SK-N-SH (cell line): ENCODE results near the gene SEL1L2. TPM values are rescaled to one million over a fixed set of nuclear protein-coding genes. Genes with fewer than 3 reads are reported as not detected.

ENCODE experiments used
- CTCF ChIA-PET: fragments of 300-600, 350-600 bp; formaldehyde crosslinking; extraction: SDS; loops from one replicate; lab custom pipeline; 2021; lab: Yijun Ruan, JAX
- POLR2A ChIA-PET: fragments of 350-600 bp; sonication (Branson Sonifier 250); formaldehyde crosslinking; extraction: SDS; loops from one replicate; lab custom pipeline; 2020; ENCODE audit warnings: antibody characterized with exemption, inconsistent platforms; lab: Yijun Ruan, JAX
- DNase-seq: peaks from one replicate; pipeline ENCODE4 v3.0.0; 2012
- H2AFZ ChIP-seq: fragments of 200-600 bp; sonication (generic); 2 replicates; pipeline ENCODE4 v1.8.1; 2016; ENCODE audit warnings: antibody characterized with exemption, mild to moderate bottlenecking, low read depth
- H3F3A ChIP-seq: fragments of 200-600 bp; sonication (generic); replicated peaks from 2 replicates; pipeline ENCODE3; 2016; ENCODE audit warnings: antibody characterized with exemption, mild to moderate bottlenecking; ENCODE audit not compliant: insufficient read depth
- H3K27ac ChIP-seq, 2 experiments: fragments of 200-500 bp in 1 of 2; fragments of 200-600 bp in 1 of 2; sonication (Bioruptor generic) in 1 of 2; sonication (generic), shearing (Covaris generic) in 1 of 2; 2 replicates each; pipeline versions ENCODE4 v1.5.1 to v1.6.1; 2014 to 2016; ENCODE audit warnings: low read depth in 2 of 2, inconsistent platforms in 1 of 2, low read length in 1 of 2, mild to moderate bottlenecking in 1 of 2, mixed read lengths in 1 of 2
- H3K27me3 ChIP-seq: fragments of 200-600 bp; sonication (generic), shearing (Covaris generic); 2 replicates; pipeline ENCODE4 v1.6.1; 2016; ENCODE audit warnings: mixed run types; ENCODE audit not compliant: insufficient read depth
- H3K36me3 ChIP-seq, 2 experiments: fragments of 200-500 bp in 1 of 2; fragments of 200-600 bp in 1 of 2; sonication (Bioruptor generic) in 1 of 2; sonication (generic) in 1 of 2; replicated peaks in 1 of 2; 2 replicates each; pipeline versions ENCODE3 to v1.5.1; 2014 to 2016; ENCODE audit warnings: low read length in 1 of 2, mild to moderate bottlenecking in 1 of 2; ENCODE audit not compliant: insufficient read depth in 2 of 2, control insufficient read depth in 1 of 2
- H3K4me1 ChIP-seq, 2 experiments: fragments of 200-500 bp in 1 of 2; fragments of 200-600 bp in 1 of 2; sonication (Bioruptor generic) in 1 of 2; sonication (generic), shearing (Covaris generic) in 1 of 2; 2 replicates each; pipeline versions ENCODE4 v1.5.1 to v1.6.1; 2014 to 2016; ENCODE audit warnings: low read depth in 1 of 2, low read length in 1 of 2, mixed run types in 1 of 2; ENCODE audit not compliant: insufficient read depth in 2 of 2, control insufficient read depth in 1 of 2
- H3K4me2 ChIP-seq: fragments of 200-600 bp; sonication (generic), shearing (Covaris generic); 2 replicates; pipeline ENCODE4 v1.6.1; 2017; ENCODE audit warnings: mixed run types
- H3K4me3 ChIP-seq, 2 experiments: fragments of 200-500 bp in 1 of 2; fragments of 200-600 bp in 1 of 2; sonication (Bioruptor generic) in 1 of 2; sonication (generic), shearing (Covaris generic) in 1 of 2; 2 replicates each; pipeline versions ENCODE4 v1.5.1 to v1.8.1; 2014 to 2016; ENCODE audit warnings: low read depth in 2 of 2, inconsistent platforms in 1 of 2, low read length in 1 of 2, mild to moderate bottlenecking in 1 of 2, mixed read lengths in 1 of 2, moderate library complexity in 1 of 2
- H3K79me2 ChIP-seq: fragments of 200-600 bp; sonication (generic); 2 replicates; pipeline ENCODE4 v1.8.1; 2017; ENCODE audit warnings: mild to moderate bottlenecking; ENCODE audit not compliant: insufficient read depth
- H3K9ac ChIP-seq: fragments of 200-600 bp; sonication (generic); 2 replicates; pipeline ENCODE4 v1.6.1; 2017; ENCODE audit warnings: mixed run types
- H3K9me2 ChIP-seq: fragments of 200-600 bp; sonication (generic); 2 replicates; pipeline ENCODE4 v1.6.1; 2017; ENCODE audit warnings: mixed run types
- H3K9me3 ChIP-seq: fragments of 200-600 bp; sonication (generic); 2 replicates; pipeline ENCODE4 v1.6.1; 2017; ENCODE audit warnings: mixed run types, mild to moderate bottlenecking, moderate library complexity
- H4K20me1 ChIP-seq: fragments of 200-600 bp; sonication (generic); 2 replicates; pipeline ENCODE4 v1.6.1; 2017; ENCODE audit warnings: mild to moderate bottlenecking, mixed run types; ENCODE audit not compliant: insufficient read depth
- CTCF ChIP-seq: fragments of 200-600 bp; sonication (generic); IDR thresholded peaks from 2 replicates; pipeline ENCODE4 v1.6.1; 2017; ENCODE audit warnings: antibody characterized with exemption, mild to moderate bottlenecking, moderate library complexity
- ELF1 ChIP-seq: IDR thresholded peaks from 2 replicates; pipeline ENCODE4 v1.4.0; 2012
- EP300 ChIP-seq, 2 experiments: IDR thresholded peaks; 2 replicates each; pipeline versions ENCODE4 v1.4.0 to v1.6.1; 2012; ENCODE audit warnings: borderline replicate concordance in 1 of 2, low read depth in 1 of 2, low read length in 1 of 2
- EZH2phosphoT487 ChIP-seq: fragments of 200-600 bp; sonication (generic); IDR thresholded peaks from 2 replicates; pipeline ENCODE4 v1.6.1; 2017; ENCODE audit warnings: low read depth, mixed run types, mild to moderate bottlenecking, antibody characterized with exemption, moderate library complexity, borderline replicate concordance
- FOXJ3 ChIP-seq: sonication (generic); formaldehyde crosslinking; IDR thresholded peaks from 2 replicates; pipeline ENCODE4 v1.5.1; 2020; ENCODE audit warnings: mild to moderate bottlenecking, missing genetic modification reagents
- GABPA ChIP-seq: IDR thresholded peaks from 2 replicates; pipeline ENCODE4 v1.4.0; 2012; ENCODE audit warnings: low read depth, mild to moderate bottlenecking
- IRF3 ChIP-seq: fragments of 150-350 bp; IDR thresholded peaks from 2 replicates; pipeline ENCODE4 v1.6.1; 2016; ENCODE audit warnings: mild to moderate bottlenecking, low read depth, low read length
- MAX ChIP-seq: IDR thresholded peaks from 2 replicates; pipeline ENCODE4 v1.4.0; 2012; ENCODE audit warnings: low read depth
- MEF2A ChIP-seq: IDR thresholded peaks from 2 replicates; pipeline ENCODE4 v1.4.0; 2012; ENCODE audit warnings: low read depth, borderline replicate concordance
- NFIC ChIP-seq: IDR thresholded peaks from 2 replicates; pipeline ENCODE4 v1.4.0; 2012; ENCODE audit warnings: borderline replicate concordance
- NRF1 ChIP-seq: IDR thresholded peaks from 2 replicates; pipeline ENCODE4 v1.6.1; 2012; ENCODE audit warnings: low read depth, mild to moderate bottlenecking, low read length
- PBX3 ChIP-seq: IDR thresholded peaks from 2 replicates; pipeline ENCODE4; 2012
- RCOR1 ChIP-seq: fragments of 150-350 bp; IDR thresholded peaks from 2 replicates; pipeline ENCODE4 v1.6.1; 2017; ENCODE audit warnings: antibody characterized with exemption, low read length
- RFX5 ChIP-seq: IDR thresholded peaks from 2 replicates; pipeline ENCODE4 v1.6.1; 2012; ENCODE audit warnings: mild to moderate bottlenecking, improper control_type of control experiment, low read length
- RXRA ChIP-seq: IDR thresholded peaks from 2 replicates; pipeline ENCODE4 v1.4.0; 2012; ENCODE audit warnings: low read depth, mild to moderate bottlenecking, borderline replicate concordance
- SIN3A ChIP-seq: IDR thresholded peaks from 2 replicates; pipeline ENCODE4 v1.6.1; 2012; ENCODE audit warnings: low read depth, mild to moderate bottlenecking, low read length, moderate library complexity, borderline replicate concordance
- SMC3 ChIP-seq: IDR thresholded peaks from 2 replicates; pipeline ENCODE4 v1.6.1; 2012; ENCODE audit warnings: low read depth, low read length, improper control_type of control experiment
- TEAD4 ChIP-seq: IDR thresholded peaks from 2 replicates; pipeline ENCODE4 v1.4.0; 2012; ENCODE audit warnings: mild to moderate bottlenecking, borderline replicate concordance; ENCODE audit not compliant: insufficient read depth
- YY1 ChIP-seq: IDR thresholded peaks from 2 replicates; pipeline ENCODE4 v1.4.0; 2012; ENCODE audit warnings: low read depth, mild to moderate bottlenecking
- WGBS: methylation state at CpG from one replicate; pipeline ENCODE4 v1.1.6; 2017; ENCODE audit warnings: low lambda C conversion rate; 5-methylcytosine and 5-hydroxymethylcytosine counted together
- polyA plus RNA-seq, 3 experiments: library from polyadenylated mRNA; depleted of rRNA; stranded (reverse); fragments of >200 nt; gene quantifications; 2 replicates each; pipeline ENCODE4 v1.2.3, GENCODE V29; 2012

Gene SEL1L2
- polyA plus RNA-seq, 1 of the 3 experiments (the other 2 are of a cell fraction) = not detected

GRCh38 chr20:13873831-13874230, 116.6 kb downstream of the SEL1L2 start:
- ChIA-PET CTCF (interaction anchor here (1.0 kb wide), 1 partner anchor 10 kb away, joined by 3 read pairs; no protein-coding TSS in a partner anchor), POLR2A (no interaction called here)
- TF ChIP-seq EZH2phosphoT487 (no peak), TEAD4 (no peak), YY1 (no peak), GABPA (no peak), NRF1 (no peak), IRF3 (no peak), CTCF (no peak), ELF1 (no peak), NFIC (no peak), MAX (no peak), SMC3 (no peak), RCOR1 (no peak), RXRA (no peak), EP300 (IDR thresholded peaks at IDR 0.05; ENCODE audit: borderline replicate concordance in 1 of 2, low read depth in 1 of 2, low read length in 1 of 2) (no peak), FOXJ3 (CRISPR knock-in tag) (no peak), MEF2A (no peak), SIN3A (no peak), RFX5 (no peak), PBX3 (no peak)
- no peaks in the 10 kb centered on the region for H3F3A ChIP-seq
- H3K4me1 ChIP-seq = no peaks in the 10 kb centered on the region
- DNase-seq = no peak
- H3K9me2 ChIP-seq = no peaks in the 10 kb centered on the region
- H3K9me3 ChIP-seq = no peaks in the 10 kb centered on the region
- H2AFZ ChIP-seq = no peak overlapping the region
- no peaks in the 10 kb centered on the region for H3K36me3 ChIP-seq
- 68% methylated on average over 5 of the region's 5 CpGs for WGBS
- H3K9ac ChIP-seq = no peak overlapping the region
- no peaks in the 10 kb centered on the region for H3K27me3 ChIP-seq
- no peak overlapping the region for H3K4me3 ChIP-seq
- no peak overlapping the region for H3K4me2 ChIP-seq
- no peaks in the 10 kb centered on the region for H3K79me2 ChIP-seq
- no peak overlapping the region for H3K27ac ChIP-seq
- no peaks in the 10 kb centered on the region for H4K20me1 ChIP-seq
